Activated CD8-positive, alpha-beta memory T cell treated with anti-CD3 and anti-CD28 coated beads for 1 hour (primary cell): Measurements from ENCODE around the gene DENND6A.

Experiments
- DNase-seq, 2 donors: peaks; one replicate each; pipeline ENCODE4 v3.0.0-alpha.2; 2020; ENCODE audit warnings: low read depth in 1 of 2; ENCODE audit errors: extremely low read depth in 1 of 2

The DENND6A gene

DNA sequence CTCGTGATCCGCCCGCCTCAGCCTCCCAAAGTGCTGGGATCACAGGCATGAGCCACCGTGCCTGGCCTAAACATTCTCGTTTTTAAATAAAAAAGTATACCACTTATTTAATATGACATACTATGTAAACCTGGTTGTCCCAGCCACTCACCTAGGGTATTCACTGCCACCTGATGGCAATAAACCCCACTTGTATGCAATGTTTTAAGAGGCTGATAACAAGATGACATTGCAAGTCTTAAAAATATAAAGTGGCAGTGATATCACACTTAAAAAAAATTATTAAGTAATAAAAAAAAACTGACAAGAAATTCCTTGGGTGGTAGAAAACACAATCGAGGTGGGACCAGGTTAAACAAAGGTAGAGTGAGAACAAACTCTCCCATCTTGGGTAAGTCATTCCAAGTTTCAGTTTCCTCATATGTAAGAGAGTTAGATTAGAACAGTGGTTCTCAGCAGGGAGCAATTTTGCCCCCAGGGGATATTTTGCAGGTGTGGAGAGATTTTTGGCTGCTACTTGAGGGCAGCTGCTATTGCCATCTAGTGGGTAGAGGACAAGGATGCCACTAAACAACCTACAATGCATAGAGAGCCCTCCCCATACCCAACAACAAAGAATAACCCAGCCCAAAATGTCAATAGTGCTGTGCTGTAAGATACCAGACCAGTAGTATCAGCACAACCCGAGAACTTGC lies 110.3 kb downstream of the DENND6A start:
- DNase-seq: no peak

DNA sequence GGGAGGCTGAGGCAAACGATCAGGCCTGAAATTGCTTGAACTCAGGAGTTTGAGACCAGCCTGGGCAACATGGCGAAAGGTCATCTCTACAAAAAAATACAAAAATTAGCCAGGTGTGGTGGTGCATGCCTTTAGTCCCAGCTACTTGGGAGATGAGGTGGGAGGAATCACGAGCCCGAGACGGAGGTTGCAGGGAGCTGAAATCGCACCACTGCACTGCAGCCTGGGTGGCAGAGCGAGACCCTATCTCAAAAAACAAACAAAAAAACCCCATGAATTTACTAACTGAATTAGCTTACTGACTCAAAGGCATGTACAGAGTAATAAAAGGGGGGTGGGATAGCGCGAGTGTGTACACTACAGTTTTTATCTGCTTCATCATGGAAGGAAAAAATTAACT lies 115.1 kb downstream of the DENND6A start:
- no peak for DNase-seq

DNA sequence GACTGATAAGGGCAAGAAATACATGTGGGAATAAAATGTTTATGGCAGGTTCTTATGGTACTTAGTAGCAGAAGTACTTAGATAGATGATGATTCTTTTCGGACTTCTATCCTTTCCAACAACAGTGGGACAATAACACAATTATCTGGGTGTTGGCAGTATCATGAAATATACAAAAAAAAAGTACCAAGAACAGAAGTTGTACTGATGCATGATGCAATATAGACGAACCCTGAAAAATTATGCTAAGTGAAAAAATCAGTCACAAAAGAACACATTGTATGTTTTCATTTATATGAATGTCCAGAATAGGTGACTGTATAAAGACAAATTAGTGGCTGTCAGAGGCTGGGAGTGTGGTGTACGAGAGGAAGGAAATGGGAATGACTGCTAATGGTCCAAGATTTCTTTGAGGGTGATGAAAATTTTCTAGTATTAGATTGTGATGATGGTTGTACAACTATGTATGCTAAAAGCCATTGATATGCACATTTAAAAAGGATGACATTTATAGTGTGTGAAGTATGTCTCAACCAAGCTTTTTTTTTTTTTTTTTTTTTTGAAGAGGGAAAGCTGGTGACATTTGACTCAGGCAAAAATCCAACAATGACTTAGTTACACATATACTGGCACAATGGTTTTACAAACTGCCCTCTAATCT lies 116.8 kb downstream of the DENND6A start:
- DNase-seq: no peak
